ENCODE data around the gene CLEC19A. TPM values are rescaled to one million over a fixed set of nuclear protein-coding genes. Genes with fewer than 3 reads are reported as not detected.

CLEC19A gene
- polyA plus RNA-seq, 1 experiment = not detected

- no peak for DNase-seq (ENCODE audit: low read depth)
- CTCF ChIA-PET = no interaction called here
- Histone ChIP-seq H3K27me3 (ENCODE audit: control insufficient read depth, insufficient read depth, low read length) (no peaks in the 10 kb centered on the region), H3K4me3 (ENCODE audit: low read depth, low read length) (no peak overlapping the region), H3K36me3 (ENCODE audit: control insufficient read depth, insufficient read depth, low read length) (no peaks in the 10 kb centered on the region)
- no peak for TF ChIP-seq CTCF (IDR thresholded peaks at IDR 0.05; ENCODE audit: insufficient read depth, low read depth, low read length)
- POLR2A ChIA-PET = no interaction called here
These were observed 45.0 kb upstream of the CLEC19A start for GRCh38 chr16:19240494-19240893.

GRCh38 chr16:19241512-19241911 lies 44.0 kb upstream of the CLEC19A start:
- no peak for TF ChIP-seq CTCF (IDR thresholded peaks at IDR 0.05; ENCODE audit: insufficient read depth, low read depth, low read length)
- ChIA-PET CTCF (no interaction called here), POLR2A (no interaction called here)
- H3K36me3 ChIP-seq (ENCODE audit: control insufficient read depth, insufficient read depth, low read length) = no peaks in the 10 kb centered on the region
- no peak for DNase-seq (ENCODE audit: low read depth)
- no peak overlapping the region for H3K4me3 ChIP-seq (ENCODE audit: low read depth, low read length)
- H3K27me3 ChIP-seq (ENCODE audit: control insufficient read depth, insufficient read depth, low read length) = no peaks in the 10 kb centered on the region

GRCh38 chr16:19242186-19242585 lies 43.3 kb upstream of the CLEC19A start:
- POLR2A ChIA-PET = no interaction called here
- no peaks in the 10 kb centered on the region for H3K36me3 ChIP-seq (ENCODE audit: control insufficient read depth, insufficient read depth, low read length)

GRCh38 chr16:19242987-19243575 lies 42.5 kb upstream of the CLEC19A start:
- no peaks in the 10 kb centered on the region for H3K27me3 ChIP-seq (ENCODE audit: control insufficient read depth, insufficient read depth, low read length)
- H3K36me3 ChIP-seq (ENCODE audit: control insufficient read depth, insufficient read depth, low read length) = no peaks in the 10 kb centered on the region
- no peak overlapping the region for H3K4me3 ChIP-seq (ENCODE audit: low read depth, low read length)
- no peak for DNase-seq (ENCODE audit: low read depth)
- ChIA-PET CTCF (interaction anchor here (1.0 kb wide), 1 partner anchor 10 kb away, joined by 3 read pairs; no protein-coding TSS in a partner anchor), POLR2A (no interaction called here)
- TF ChIP-seq CTCF (IDR thresholded peaks at IDR 0.05; ENCODE audit: insufficient read depth, low read depth, low read length) = no peak

More at GRCh38 chr16:19242186-19242585, 43.3 kb upstream of the CLEC19A start:
- no peaks in the 10 kb centered on the region for H3K27me3 ChIP-seq (ENCODE audit: control insufficient read depth, insufficient read depth, low read length)
- H3K4me3 ChIP-seq (ENCODE audit: low read depth, low read length) = no peak overlapping the region
- no peak for DNase-seq (ENCODE audit: low read depth)
- CTCF ChIA-PET = no interaction called here
- TF ChIP-seq CTCF (IDR thresholded peaks at IDR 0.05; ENCODE audit: insufficient read depth, low read depth, low read length) = no peak

- no peaks in the 10 kb centered on the region for H3K27me3 ChIP-seq (ENCODE audit: control insufficient read depth, insufficient read depth, low read length)
- TF ChIP-seq CTCF (IDR thresholded peaks at IDR 0.05; ENCODE audit: insufficient read depth, low read depth, low read length) = no peak
- ChIA-PET POLR2A (no interaction called here), CTCF (no interaction called here)
- DNase-seq (ENCODE audit: low read depth) = no peak
- no peak overlapping the region for H3K4me3 ChIP-seq (ENCODE audit: low read depth, low read length)
- no peaks in the 10 kb centered on the region for H3K36me3 ChIP-seq (ENCODE audit: control insufficient read depth, insufficient read depth, low read length)
These were observed 40.1 kb upstream of the CLEC19A start for GRCh38 chr16:19245326-19245925.
